ENCODE results near the gene PTPN21.

GRCh38 chr14:88503754-88504406 lies 50.9 kb downstream of the PTPN21 start:
- TF ChIP-seq, protein P1, sequence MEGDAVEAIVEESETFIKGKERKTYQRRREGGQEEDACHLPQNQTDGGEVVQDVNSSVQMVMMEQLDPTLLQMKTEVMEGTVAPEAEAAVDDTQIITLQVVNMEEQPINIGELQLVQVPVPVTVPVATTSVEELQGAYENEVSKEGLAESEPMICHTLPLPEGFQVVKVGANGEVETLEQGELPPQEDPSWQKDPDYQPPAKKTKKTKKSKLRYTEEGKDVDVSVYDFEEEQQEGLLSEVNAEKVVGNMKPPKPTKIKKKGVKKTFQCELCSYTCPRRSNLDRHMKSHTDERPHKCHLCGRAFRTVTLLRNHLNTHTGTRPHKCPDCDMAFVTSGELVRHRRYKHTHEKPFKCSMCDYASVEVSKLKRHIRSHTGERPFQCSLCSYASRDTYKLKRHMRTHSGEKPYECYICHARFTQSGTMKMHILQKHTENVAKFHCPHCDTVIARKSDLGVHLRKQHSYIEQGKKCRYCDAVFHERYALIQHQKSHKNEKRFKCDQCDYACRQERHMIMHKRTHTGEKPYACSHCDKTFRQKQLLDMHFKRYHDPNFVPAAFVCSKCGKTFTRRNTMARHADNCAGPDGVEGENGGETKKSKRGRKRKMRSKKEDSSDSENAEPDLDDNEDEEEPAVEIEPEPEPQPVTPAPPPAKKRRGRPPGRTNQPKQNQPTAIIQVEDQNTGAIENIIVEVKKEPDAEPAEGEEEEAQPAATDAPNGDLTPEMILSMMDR (IDR thresholded peaks at IDR 0.05; ENCODE audit: low read depth, low read length): no peak
- TF ChIP-seq, protein P2, sequence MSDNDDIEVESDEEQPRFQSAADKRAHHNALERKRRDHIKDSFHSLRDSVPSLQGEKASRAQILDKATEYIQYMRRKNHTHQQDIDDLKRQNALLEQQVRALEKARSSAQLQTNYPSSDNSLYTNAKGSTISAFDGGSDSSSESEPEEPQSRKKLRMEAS (IDR thresholded peaks at IDR 0.05; ENCODE audit: low read depth, low read length): no peak
